ENCODE measurements around the gene NPR2.

The NPR2 gene

GRCh38 chr9:35834260-35835215 lies 43.1 kb downstream of the NPR2 start:
- no peak for DNase-seq

GRCh38 chr9:35835216-35835632 lies 43.8 kb downstream of the NPR2 start:
- DNase-seq, result no peak

GRCh38 chr9:35835766-35836165 lies 44.4 kb downstream of the NPR2 start:
- no peak for DNase-seq

- DNase-seq, result no peak
Measured at GRCh38 chr9:35836595-35836994, 45.2 kb downstream of the NPR2 start.

- no peak for DNase-seq
Measured at GRCh38 chr9:35839926-35840325, 48.5 kb downstream of the NPR2 start.

- no peak for DNase-seq
Measured at GRCh38 chr9:35840881-35841644, 49.7 kb downstream of the NPR2 start.

- DNase-seq, result no peak
Measured at GRCh38 chr9:35841645-35841900, 50.2 kb downstream of the NPR2 start.

- DNase-seq, result peak; percentile 23
Measured at GRCh38 chr9:35842020-35842745, 50.8 kb downstream of the NPR2 start.

- DNase-seq, result no peak
Measured at GRCh38 chr9:35842795-35843194, 51.4 kb downstream of the NPR2 start.

GRCh38 chr9:35844628-35845270 lies 53.4 kb downstream of the NPR2 start:
- DNase-seq, result peak; percentile 92

GRCh38 chr9:35845824-35846771 lies 54.7 kb downstream of the NPR2 start:
- DNase-seq, result no peak

- peak; percentile 83 for DNase-seq
Measured at GRCh38 chr9:35847792-35848572, 56.6 kb downstream of the NPR2 start.

- DNase-seq, result no peak
Measured at GRCh38 chr9:35852267-35852815, 61.0 kb downstream of the NPR2 start.

- DNase-seq, result no peak
Measured at GRCh38 chr9:35852876-35853865, 61.8 kb downstream of the NPR2 start.

GRCh38 chr9:35854091-35854762 lies 62.8 kb downstream of the NPR2 start:
- DNase-seq, result no peak

GRCh38 chr9:35856206-35856605 lies 64.8 kb downstream of the NPR2 start:
- no peak for DNase-seq

- no peak for DNase-seq
Measured at GRCh38 chr9:35856882-35857281, 65.5 kb downstream of the NPR2 start.

- no peak for DNase-seq
Measured at GRCh38 chr9:35858458-35858857, 67.1 kb downstream of the NPR2 start.

Measured in fibroblast of skin of right quadriceps (primary cell).